ENCODE results near the gene ZNF609. TPM values are rescaled to one million over a fixed set of nuclear protein-coding genes. Genes with fewer than 3 reads are reported as not detected.

Gene ZNF609
- total and polyA plus RNA-seq, 10 of the 15 experiments (the other 5 are each of a cell fraction or from before 2014, with no cell fraction given), result 5.1 to 35.3 (median 13.6) TPM

DNA sequence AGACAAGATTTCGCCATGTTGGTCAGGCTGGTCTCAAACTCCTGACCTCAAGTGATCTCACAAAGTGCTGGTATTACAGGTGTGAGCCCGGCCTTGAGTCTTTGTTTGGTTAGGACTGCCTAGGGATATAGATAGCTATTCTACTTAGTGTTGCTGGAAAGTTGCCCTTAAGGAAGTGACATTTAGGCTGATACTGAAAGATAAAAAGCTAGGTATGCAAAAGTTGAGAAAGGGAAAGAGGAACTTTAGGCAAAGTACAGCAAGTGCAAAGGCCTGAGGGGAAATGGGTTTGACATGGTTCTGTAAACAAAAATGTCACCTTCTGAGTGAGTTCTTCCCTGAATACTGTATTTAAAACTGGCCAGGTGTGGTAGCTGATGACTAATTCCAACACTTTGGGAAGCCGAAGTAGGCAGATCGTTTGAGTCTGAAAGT is 111.5 kb downstream of the ZNF609 start:
- ChIA-PET RAD21 (ENCODE audit: unreplicated experiment) (interaction anchor here (0.7 to 5.0 kb wide), 14 partner anchors 14 to 108 kb away, joined by 3 to 61 read pairs (median 4); no protein-coding TSS in a partner anchor), CTCF (interaction anchor here (0.6 to 2.1 kb wide), 4 partner anchors 14 to 146 kb away, joined by 3 to 5 read pairs (median 4); no protein-coding TSS in a partner anchor), SMC1A (ENCODE audit: uncharacterized antibody, unreplicated experiment) (interaction anchor here (0.9 to 7.2 kb wide), 18 partner anchors 9 to 145 kb away, joined by 3 to 53 read pairs (median 6); no protein-coding TSS in a partner anchor), POLR2A (interaction anchor here (0.6 to 1.9 kb wide), 5 partner anchors 14 to 79 kb away, joined by 3 to 9 read pairs (median 3); no protein-coding TSS in a partner anchor)
- 0% methylated on average over 4 of the region's 4 CpGs for WGBS (ENCODE audit: insufficient coverage, insufficient replicate concordance, low lambda C conversion rate, missing lambda C conversion rate)
- no peaks in the 10 kb centered on the region for H4K20me1 ChIP-seq (ENCODE audit: control insufficient read depth, insufficient read depth)
- no peaks in the 10 kb centered on the region for H3K9me3 ChIP-seq (replicated peaks; ENCODE audit: control insufficient read depth, insufficient read depth, low read length)
- no peak overlapping the region for H3K9ac ChIP-seq (ENCODE audit: control insufficient read depth, insufficient read depth, low read length)
- DNase-seq (ENCODE audit: low read depth, low spot score) (peak; percentile 92), FAIRE-seq (peak; percentile 80), ATAC-seq (peak; percentile 83)
- H2AFZ ChIP-seq (ENCODE audit: control insufficient read depth, low read depth, low read length), result no peak overlapping the region
- no TSS peak for BruUV-seq (replicated peaks)
- in situ Hi-C loops (cut with MboI) (no loop called here), intact Hi-C loops (cut with micrococcal nuclease; ENCODE audit: unreplicated experiment) (loop anchor here (5.0 kb wide), 2 partner anchors 50 to 80 kb away; no protein-coding TSS in a partner anchor)
- H3K36me3 ChIP-seq (ENCODE audit: control insufficient read depth in 2 of 2, insufficient read depth in 2 of 2, low read length in 1 of 2), result peaks cover 0 to 6% of the 10 kb centered on the region in 2 experiments; a peak in 2 of 4 replicates
- peak overlapping the region; percentile 79 for H3K4me2 ChIP-seq (ENCODE audit: control insufficient read depth, insufficient read depth)
- H3K4me1 ChIP-seq (ENCODE audit: control insufficient read depth, insufficient read depth, low read length), result peaks cover 43% of the 10 kb centered on the region
- no peak overlapping the region for H3K4me3 ChIP-seq
- H3K79me2 ChIP-seq (ENCODE audit: control insufficient read depth, insufficient read depth, low read length), result peaks cover 41% of the 10 kb centered on the region
- peak overlapping the region; percentile 75 for H3K27ac ChIP-seq (ENCODE audit: control insufficient read depth, insufficient read depth)
- H3K27me3 ChIP-seq (replicated peaks in 1 of 2; ENCODE audit: control insufficient read depth in 2 of 2, insufficient read depth in 2 of 2, low read length in 1 of 2), result no peaks in the 10 kb centered on the region
- TF ChIP-seq YY1 (IDR thresholded peaks at IDR 0.05; ENCODE audit: low read depth, low read length) (peak; percentile 8; the same call in 1 of the 2 replicates), JUNB (IDR thresholded peaks at IDR 0.05) (peak; percentile 60), CREB1 (IDR thresholded peaks at IDR 0.05; ENCODE audit: low read depth) (peak; percentile 25; the same call in 1 of the 2 replicates), PML (IDR thresholded peaks at IDR 0.05; ENCODE audit: low read length) (peak; percentile 63; the same call in 1 of the 2 replicates), ZBED1 (IDR thresholded peaks at IDR 0.05; ENCODE audit: borderline replicate concordance) (no peak), SMAD5 (IDR thresholded peaks at IDR 0.05; ENCODE audit: low read depth) (no peak), CEBPB (IDR thresholded peaks at IDR 0.05; ENCODE audit: borderline replicate concordance in 1 of 2, low read depth in 2 of 2, low read length in 2 of 2) (0 out of 4 replicates have a peak, but pooled peaks of 1 of the 2 experiments have one; percentile 56), ZNF384 (IDR thresholded peaks at IDR 0.05; ENCODE audit: borderline replicate concordance, low read depth, low read length) (no peak), POU2F2 (IDR thresholded peaks at IDR 0.05; ENCODE audit: borderline replicate concordance, low read depth, low read length) (peak; percentile 53; the same call in 1 of the 3 replicates), NR2C2 (IDR thresholded peaks at IDR 0.05; ENCODE audit: borderline replicate concordance, control insufficient read depth, insufficient read length, low read depth) (no peak), ESRRA (IDR thresholded peaks at IDR 0.05; ENCODE audit: low read length) (no peak), CBFB (IDR thresholded peaks at IDR 0.05; ENCODE audit: low read depth) (no peak), MTA3 (IDR thresholded peaks at IDR 0.05; ENCODE audit: borderline replicate concordance, low read length) (peak; percentile 76; the same call in 1 of the 2 replicates), RELA (IDR thresholded peaks at IDR 0.05; ENCODE audit: borderline replicate concordance, partially characterized antibody) (no peak), HCFC1 (IDR thresholded peaks at IDR 0.05; ENCODE audit: low read length) (no peak)
- TF ChIP-seq, protein P1, sequence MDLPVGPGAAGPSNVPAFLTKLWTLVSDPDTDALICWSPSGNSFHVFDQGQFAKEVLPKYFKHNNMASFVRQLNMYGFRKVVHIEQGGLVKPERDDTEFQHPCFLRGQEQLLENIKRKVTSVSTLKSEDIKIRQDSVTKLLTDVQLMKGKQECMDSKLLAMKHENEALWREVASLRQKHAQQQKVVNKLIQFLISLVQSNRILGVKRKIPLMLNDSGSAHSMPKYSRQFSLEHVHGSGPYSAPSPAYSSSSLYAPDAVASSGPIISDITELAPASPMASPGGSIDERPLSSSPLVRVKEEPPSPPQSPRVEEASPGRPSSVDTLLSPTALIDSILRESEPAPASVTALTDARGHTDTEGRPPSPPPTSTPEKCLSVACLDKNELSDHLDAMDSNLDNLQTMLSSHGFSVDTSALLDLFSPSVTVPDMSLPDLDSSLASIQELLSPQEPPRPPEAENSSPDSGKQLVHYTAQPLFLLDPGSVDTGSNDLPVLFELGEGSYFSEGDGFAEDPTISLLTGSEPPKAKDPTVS (IDR thresholded peaks at IDR 0.05; ENCODE audit: low read depth, low read length), result no peak
- TF ChIP-seq, protein P2, sequence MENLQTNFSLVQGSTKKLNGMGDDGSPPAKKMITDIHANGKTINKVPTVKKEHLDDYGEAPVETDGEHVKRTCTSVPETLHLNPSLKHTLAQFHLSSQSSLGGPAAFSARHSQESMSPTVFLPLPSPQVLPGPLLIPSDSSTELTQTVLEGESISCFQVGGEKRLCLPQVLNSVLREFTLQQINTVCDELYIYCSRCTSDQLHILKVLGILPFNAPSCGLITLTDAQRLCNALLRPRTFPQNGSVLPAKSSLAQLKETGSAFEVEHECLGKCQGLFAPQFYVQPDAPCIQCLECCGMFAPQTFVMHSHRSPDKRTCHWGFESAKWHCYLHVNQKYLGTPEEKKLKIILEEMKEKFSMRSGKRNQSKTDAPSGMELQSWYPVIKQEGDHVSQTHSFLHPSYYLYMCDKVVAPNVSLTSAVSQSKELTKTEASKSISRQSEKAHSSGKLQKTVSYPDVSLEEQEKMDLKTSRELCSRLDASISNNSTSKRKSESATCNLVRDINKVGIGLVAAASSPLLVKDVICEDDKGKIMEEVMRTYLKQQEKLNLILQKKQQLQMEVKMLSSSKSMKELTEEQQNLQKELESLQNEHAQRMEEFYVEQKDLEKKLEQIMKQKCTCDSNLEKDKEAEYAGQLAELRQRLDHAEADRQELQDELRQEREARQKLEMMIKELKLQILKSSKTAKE (IDR thresholded peaks at IDR 0.05; ENCODE audit: low read depth, poor library complexity, severe bottlenecking), result peak; percentile 57
- TF ChIP-seq, protein P3, sequence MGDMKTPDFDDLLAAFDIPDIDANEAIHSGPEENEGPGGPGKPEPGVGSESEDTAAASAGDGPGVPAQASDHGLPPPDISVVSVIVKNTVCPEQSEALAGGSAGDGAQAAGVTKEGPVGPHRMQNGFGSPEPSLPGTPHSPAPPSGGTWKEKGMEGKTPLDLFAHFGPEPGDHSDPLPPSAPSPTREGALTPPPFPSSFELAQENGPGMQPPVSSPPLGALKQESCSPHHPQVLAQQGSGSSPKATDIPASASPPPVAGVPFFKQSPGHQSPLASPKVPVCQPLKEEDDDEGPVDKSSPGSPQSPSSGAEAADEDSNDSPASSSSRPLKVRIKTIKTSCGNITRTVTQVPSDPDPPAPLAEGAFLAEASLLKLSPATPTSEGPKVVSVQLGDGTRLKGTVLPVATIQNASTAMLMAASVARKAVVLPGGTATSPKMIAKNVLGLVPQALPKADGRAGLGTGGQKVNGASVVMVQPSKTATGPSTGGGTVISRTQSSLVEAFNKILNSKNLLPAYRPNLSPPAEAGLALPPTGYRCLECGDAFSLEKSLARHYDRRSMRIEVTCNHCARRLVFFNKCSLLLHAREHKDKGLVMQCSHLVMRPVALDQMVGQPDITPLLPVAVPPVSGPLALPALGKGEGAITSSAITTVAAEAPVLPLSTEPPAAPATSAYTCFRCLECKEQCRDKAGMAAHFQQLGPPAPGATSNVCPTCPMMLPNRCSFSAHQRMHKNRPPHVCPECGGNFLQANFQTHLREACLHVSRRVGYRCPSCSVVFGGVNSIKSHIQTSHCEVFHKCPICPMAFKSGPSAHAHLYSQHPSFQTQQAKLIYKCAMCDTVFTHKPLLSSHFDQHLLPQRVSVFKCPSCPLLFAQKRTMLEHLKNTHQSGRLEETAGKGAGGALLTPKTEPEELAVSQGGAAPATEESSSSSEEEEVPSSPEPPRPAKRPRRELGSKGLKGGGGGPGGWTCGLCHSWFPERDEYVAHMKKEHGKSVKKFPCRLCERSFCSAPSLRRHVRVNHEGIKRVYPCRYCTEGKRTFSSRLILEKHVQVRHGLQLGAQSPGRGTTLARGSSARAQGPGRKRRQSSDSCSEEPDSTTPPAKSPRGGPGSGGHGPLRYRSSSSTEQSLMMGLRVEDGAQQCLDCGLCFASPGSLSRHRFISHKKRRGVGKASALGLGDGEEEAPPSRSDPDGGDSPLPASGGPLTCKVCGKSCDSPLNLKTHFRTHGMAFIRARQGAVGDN (IDR thresholded peaks at IDR 0.05), result peak; percentile 62
